DOHH2 (cell line): ENCODE results near the gene GPR161.

Experiments
- H3F3A ChIP-seq: fragments of 200-600 bp; sonication (generic), shearing (Covaris generic); 2 replicates; pipeline ENCODE4 v1.6.0; 2016; ENCODE audit warnings: antibody characterized with exemption, mild to moderate bottlenecking; ENCODE audit not compliant: control insufficient read depth, insufficient read depth
- H3K27ac ChIP-seq: fragments of 200-600 bp; sonication (generic); 2 replicates; pipeline ENCODE4 v1.5.1; 2014; ENCODE audit warnings: low read depth, mild to moderate bottlenecking, low read length, moderate library complexity
- H3K27me3 ChIP-seq: fragments of 200-600 bp; sonication (generic); 2 replicates; pipeline ENCODE4 v1.6.1; 2014; ENCODE audit warnings: mild to moderate bottlenecking, low read length, mixed read lengths; ENCODE audit not compliant: control insufficient read depth
- H3K36me3 ChIP-seq: fragments of 200-600 bp; sonication (generic); 2 replicates; pipeline ENCODE4 v1.6.1; 2014; ENCODE audit warnings: mild to moderate bottlenecking, low read length, moderate library complexity, mixed read lengths; ENCODE audit not compliant: control insufficient read depth
- H3K4me1 ChIP-seq: fragments of 200-600 bp; sonication (generic); 2 replicates; pipeline ENCODE4 v1.6.1; 2014; ENCODE audit warnings: mild to moderate bottlenecking, low read length, mixed read lengths; ENCODE audit not compliant: control insufficient read depth
- H3K4me2 ChIP-seq: fragments of 200-600 bp; sonication (generic); 2 replicates; pipeline ENCODE4 v1.6.0; 2014; ENCODE audit warnings: mild to moderate bottlenecking, low read length, moderate library complexity
- H3K4me3 ChIP-seq: fragments of 200-600 bp; sonication (generic); 2 replicates; pipeline ENCODE4 v1.5.1; 2014; ENCODE audit warnings: mild to moderate bottlenecking, low read length, mixed read lengths
- H3K79me2 ChIP-seq: fragments of 200-600 bp; sonication (generic); 2 replicates; pipeline ENCODE4 v1.6.1; 2014; ENCODE audit warnings: mild to moderate bottlenecking, low read length, mixed read lengths; ENCODE audit not compliant: control insufficient read depth
- H3K9me2 ChIP-seq: fragments of 200-600 bp; sonication (generic); replicated peaks from 2 replicates; pipeline ENCODE4 v1.6.1; 2014; ENCODE audit warnings: mild to moderate bottlenecking, low read length, mixed read lengths; ENCODE audit not compliant: control insufficient read depth
- H3K9me3 ChIP-seq: fragments of 200-600 bp; sonication (generic); 2 replicates; pipeline ENCODE4 v1.6.1; 2014; ENCODE audit warnings: antibody characterized with exemption, low read length, mixed read lengths; ENCODE audit not compliant: control insufficient read depth, insufficient read depth
- H4K20me1 ChIP-seq: fragments of 200-600 bp; sonication (generic); 2 replicates; pipeline ENCODE4 v1.6.0; 2014; ENCODE audit warnings: low read depth, mild to moderate bottlenecking, antibody characterized with exemption, low read length, moderate library complexity; ENCODE audit not compliant: control insufficient read depth, insufficient read depth
- EZH2phosphoT487 ChIP-seq: fragments of 200-600 bp; sonication (generic); IDR thresholded peaks from 2 replicates; pipeline ENCODE4 v1.6.1; 2017; ENCODE audit warnings: borderline replicate concordance, mild to moderate bottlenecking, antibody characterized with exemption, low read length, moderate library complexity, mixed read lengths
- TF ChIP-seq, protein P1 (sequence below): fragments of 200-600 bp; sonication (generic); IDR thresholded peaks from one replicate; pipeline ENCODE4 v1.5.1; 2014; ENCODE audit warnings: antibody characterized with exemption, mild to moderate bottlenecking, low read depth, low read length; ENCODE audit not compliant: poor library complexity, severe bottlenecking

The GPR161 gene

DNA sequence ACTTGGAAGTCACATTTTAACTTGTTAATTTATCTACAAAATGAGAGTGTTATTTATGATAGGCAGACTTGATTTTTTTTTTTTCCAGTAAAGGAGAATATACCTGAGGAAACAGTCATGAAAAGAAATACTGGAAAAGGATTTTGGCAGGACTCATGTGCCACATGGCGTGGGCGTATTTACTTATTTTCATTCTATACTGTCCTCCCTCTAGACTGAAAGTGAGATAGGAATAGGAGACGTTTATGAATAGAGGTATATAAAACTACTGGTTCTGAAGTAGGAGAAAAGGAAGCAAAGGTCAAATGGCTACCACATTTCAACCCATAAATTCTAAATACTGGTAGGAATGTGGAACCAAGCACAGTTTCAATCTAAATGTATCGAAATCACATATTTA, 105.1 kb downstream of the GPR161 start:
- H3K79me2 ChIP-seq = no peaks in the 10 kb centered on the region
- H3K36me3 ChIP-seq = peaks cover 4% of the 10 kb centered on the region; the same call in 1 of the 2 replicates
- no peaks in the 10 kb centered on the region for H3K9me3 ChIP-seq
- no peaks in the 10 kb centered on the region for H3F3A ChIP-seq
- no peaks in the 10 kb centered on the region for H3K27me3 ChIP-seq
- TF ChIP-seq, protein P1, sequence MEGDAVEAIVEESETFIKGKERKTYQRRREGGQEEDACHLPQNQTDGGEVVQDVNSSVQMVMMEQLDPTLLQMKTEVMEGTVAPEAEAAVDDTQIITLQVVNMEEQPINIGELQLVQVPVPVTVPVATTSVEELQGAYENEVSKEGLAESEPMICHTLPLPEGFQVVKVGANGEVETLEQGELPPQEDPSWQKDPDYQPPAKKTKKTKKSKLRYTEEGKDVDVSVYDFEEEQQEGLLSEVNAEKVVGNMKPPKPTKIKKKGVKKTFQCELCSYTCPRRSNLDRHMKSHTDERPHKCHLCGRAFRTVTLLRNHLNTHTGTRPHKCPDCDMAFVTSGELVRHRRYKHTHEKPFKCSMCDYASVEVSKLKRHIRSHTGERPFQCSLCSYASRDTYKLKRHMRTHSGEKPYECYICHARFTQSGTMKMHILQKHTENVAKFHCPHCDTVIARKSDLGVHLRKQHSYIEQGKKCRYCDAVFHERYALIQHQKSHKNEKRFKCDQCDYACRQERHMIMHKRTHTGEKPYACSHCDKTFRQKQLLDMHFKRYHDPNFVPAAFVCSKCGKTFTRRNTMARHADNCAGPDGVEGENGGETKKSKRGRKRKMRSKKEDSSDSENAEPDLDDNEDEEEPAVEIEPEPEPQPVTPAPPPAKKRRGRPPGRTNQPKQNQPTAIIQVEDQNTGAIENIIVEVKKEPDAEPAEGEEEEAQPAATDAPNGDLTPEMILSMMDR = no peak
- TF ChIP-seq EZH2phosphoT487 = no peak
- H3K27ac ChIP-seq = no peak overlapping the region
- H4K20me1 ChIP-seq = no peaks in the 10 kb centered on the region
- H3K9me2 ChIP-seq = no peaks in the 10 kb centered on the region
- peaks cover 12% of the 10 kb centered on the region for H3K4me1 ChIP-seq
- no peak overlapping the region for H3K4me3 ChIP-seq
- no peak overlapping the region for H3K4me2 ChIP-seq

DNA sequence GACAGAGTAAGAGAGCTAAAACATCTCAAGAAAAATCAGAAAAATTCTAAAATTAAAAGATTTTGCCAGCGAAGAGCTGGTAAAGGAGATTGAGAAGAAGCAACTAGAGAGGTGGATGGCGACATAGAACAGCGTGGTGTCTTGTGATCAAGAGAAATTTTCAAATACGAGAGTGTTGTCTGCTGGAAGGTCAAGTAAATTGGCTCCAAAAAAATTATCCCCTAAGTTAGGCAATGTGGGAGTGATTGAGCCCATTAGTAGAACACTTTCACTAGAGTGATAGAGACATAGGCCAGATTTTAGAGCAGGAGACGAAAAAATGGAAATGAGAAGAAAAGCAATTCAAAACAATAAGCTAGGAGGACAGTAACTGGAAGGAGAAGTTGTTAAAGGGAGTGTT, 105.5 kb downstream of the GPR161 start:
- no peaks in the 10 kb centered on the region for H3K9me2 ChIP-seq
- H3K27ac ChIP-seq = no peak overlapping the region
- H3K4me3 ChIP-seq = no peak overlapping the region
- no peaks in the 10 kb centered on the region for H3K79me2 ChIP-seq
- H3F3A ChIP-seq = no peaks in the 10 kb centered on the region
- H3K4me1 ChIP-seq = peaks cover 12% of the 10 kb centered on the region
- H4K20me1 ChIP-seq = no peaks in the 10 kb centered on the region
- TF ChIP-seq, protein P1 = no peak
- no peak for TF ChIP-seq EZH2phosphoT487
- H3K27me3 ChIP-seq = no peaks in the 10 kb centered on the region
- H3K36me3 ChIP-seq = peaks cover 4% of the 10 kb centered on the region; the same call in 1 of the 2 replicates
- H3K9me3 ChIP-seq = no peaks in the 10 kb centered on the region
- no peak overlapping the region for H3K4me2 ChIP-seq
